Tibial nerve (tissue), 4 donors: ENCODE measurements around the gene RMI2. TPM values are rescaled to one million over a fixed set of nuclear protein-coding genes. Genes with fewer than 3 reads are reported as not detected.

ENCODE experiments used
- DNase-seq, 2 donors: peaks; one replicate each; pipeline ENCODE4 v3.0.0-alpha.2; 2019; ENCODE audit warnings: low spot score in 2 of 2
- H3K27ac ChIP-seq, 4 donors: fragments of 200-600 bp; sonication (generic) in 3 of 4; one replicate each; pipeline ENCODE4 v1.5.1; 2017 to 2019; ENCODE audit warnings: mild to moderate bottlenecking in 1 of 4
- H3K27me3 ChIP-seq, 2 donors: fragments of 200-600 bp; sonication (generic) in 1 of 2; one replicate each; pipeline versions ENCODE4 v1.5.1 to v1.6.0; 2017 to 2019
- H3K36me3 ChIP-seq, 3 donors: fragments of 200-600 bp; sonication (generic); one replicate each; pipeline ENCODE4 v1.5.1; 2018 to 2019
- H3K4me1 ChIP-seq, 4 donors: fragments of 200-600 bp; sonication (generic) in 3 of 4; one replicate each; pipeline ENCODE4 v1.5.1; 2017 to 2019
- H3K4me3 ChIP-seq, 4 donors: fragments of 200-600 bp; sonication (generic) in 3 of 4; one replicate each; pipeline ENCODE4 v1.5.1; 2017 to 2019; ENCODE audit warnings: mild to moderate bottlenecking in 1 of 4, moderate library complexity in 1 of 4
- H3K9me3 ChIP-seq, 4 donors: fragments of 200-600 bp; sonication (generic) in 3 of 4; one replicate each; pipeline ENCODE4 v1.5.1; 2017 to 2019
- CTCF ChIP-seq, 5 experiments: fragments of 200-600 bp in 3 of 5; fragments of 450-650 bp in 2 of 5; sonication (generic) in 3 of 5; IDR thresholded peaks; one replicate each; pipeline ENCODE4 v1.5.1; 2016 to 2019; ENCODE audit warnings: antibody characterized with exemption in 5 of 5, mild to moderate bottlenecking in 3 of 5, moderate library complexity in 2 of 5
- EP300 ChIP-seq, 2 donors: sonication (generic); formaldehyde crosslinking; IDR thresholded peaks; one replicate each; pipeline ENCODE4 v1.6.1; 2017; ENCODE audit warnings: antibody characterized with exemption in 2 of 2, mild to moderate bottlenecking in 1 of 2
- POLR2A ChIP-seq, 2 donors: fragments of 450-650 bp; IDR thresholded peaks; one replicate each; pipeline ENCODE4 v1.6.1; 2017; ENCODE audit warnings: antibody characterized with exemption in 2 of 2, mild to moderate bottlenecking in 2 of 2, moderate library complexity in 2 of 2
- WGBS, 2 donors: methylation state at CpG; one replicate each; pipeline ENCODE4 v1.1.5; 2018; 5-methylcytosine and 5-hydroxymethylcytosine counted together
- total RNA-seq, 4 donors: library from RNA; depleted of rRNA; stranded (reverse); fragments of >200 nt; gene quantifications; one replicate each; pipeline ENCODE4 v1.1.0, GENCODE V29; 2016

The RMI2 gene
- total RNA-seq, 4 donors from 2014 or later = 1.3 to 4.0 (median 2.0) TPM; not detected in 1

GRCh38 chr16:11326084-11326736 is 19.0 kb upstream of the RMI2 start:
- no peaks in the 10 kb centered on the region for H3K36me3 ChIP-seq
- no peaks in the 10 kb centered on the region for H3K27me3 ChIP-seq
- no peaks in the 10 kb centered on the region for H3K9me3 ChIP-seq
- TF ChIP-seq CTCF (IDR thresholded peaks at IDR 0.05) (no peak), POLR2A (IDR thresholded peaks at IDR 0.05) (no peak), EP300 (IDR thresholded peaks at IDR 0.05) (no peak)
- H3K4me1 ChIP-seq = peaks cover 0 to 29% (median 16%) of the 10 kb centered on the region in 4 donors
- WGBS, 2 donors = 79 to 92% methylated on average over 9 of the region's 9 CpGs
- no peak overlapping the region for H3K4me3 ChIP-seq
- DNase-seq = no peak
- H3K27ac ChIP-seq = no peak overlapping the region

DNA sequence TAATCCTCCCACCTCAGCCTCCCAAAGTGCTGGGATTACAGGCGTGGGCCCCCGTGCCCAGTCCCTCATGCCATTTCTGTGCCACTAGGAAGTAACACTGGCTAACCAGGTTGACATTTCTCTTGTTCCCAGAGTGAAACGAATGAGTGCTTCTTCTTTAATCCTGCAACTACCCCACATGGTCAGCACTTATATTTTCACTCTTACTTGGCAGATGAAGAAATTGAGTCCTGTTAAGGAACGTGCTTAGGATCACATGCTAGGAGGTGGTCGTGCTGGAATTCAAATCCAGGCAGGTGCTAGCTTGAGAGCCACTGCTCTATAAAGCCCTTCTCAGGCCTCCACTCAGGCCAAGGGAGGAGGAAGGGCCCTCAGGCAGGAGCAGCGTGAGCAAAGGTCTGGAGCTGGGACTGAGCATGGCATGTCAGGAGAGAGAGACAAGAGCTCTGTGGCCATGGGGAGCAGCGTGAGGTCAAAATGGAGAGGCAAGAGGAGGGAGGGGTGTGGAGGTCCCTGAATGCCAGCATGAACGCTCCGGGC is 18.5 kb upstream of the RMI2 start:
- no peaks in the 10 kb centered on the region for H3K27me3 ChIP-seq
- no peaks in the 10 kb centered on the region for H3K9me3 ChIP-seq
- no peaks in the 10 kb centered on the region for H3K36me3 ChIP-seq
- no peak overlapping the region for H3K27ac ChIP-seq
- TF ChIP-seq POLR2A (IDR thresholded peaks at IDR 0.05) (no peak), EP300 (IDR thresholded peaks at IDR 0.05) (no peak), CTCF (IDR thresholded peaks at IDR 0.05) (no peak)
- 86 to 88% methylated on average over 9 of the region's 9 CpGs for WGBS, 2 donors
- no peak overlapping the region for H3K4me3 ChIP-seq
- peaks cover 0 to 29% (median 16%) of the 10 kb centered on the region in 4 donors for H3K4me1 ChIP-seq
- DNase-seq = no peak

- Histone ChIP-seq H3K4me1 (peaks cover 0 to 29% (median 16%) of the 10 kb centered on the region in 4 donors), H3K27ac (peak overlapping the region in 1 of 4 donors; percentile 40), H3K9me3 (no peaks in the 10 kb centered on the region), H3K4me3 (no peak overlapping the region), H3K36me3 (no peaks in the 10 kb centered on the region), H3K27me3 (no peaks in the 10 kb centered on the region)
- 82 to 86% methylated on average over 23 of the region's 23 CpGs for WGBS, 2 donors
- no peak for DNase-seq
- TF ChIP-seq EP300 (IDR thresholded peaks at IDR 0.05) (no peak), POLR2A (IDR thresholded peaks at IDR 0.05) (no peak), CTCF (IDR thresholded peaks at IDR 0.05) (no peak)
Observed at GRCh38 chr16:11327277-11328171, 17.7 kb upstream of the RMI2 start.

DNA sequence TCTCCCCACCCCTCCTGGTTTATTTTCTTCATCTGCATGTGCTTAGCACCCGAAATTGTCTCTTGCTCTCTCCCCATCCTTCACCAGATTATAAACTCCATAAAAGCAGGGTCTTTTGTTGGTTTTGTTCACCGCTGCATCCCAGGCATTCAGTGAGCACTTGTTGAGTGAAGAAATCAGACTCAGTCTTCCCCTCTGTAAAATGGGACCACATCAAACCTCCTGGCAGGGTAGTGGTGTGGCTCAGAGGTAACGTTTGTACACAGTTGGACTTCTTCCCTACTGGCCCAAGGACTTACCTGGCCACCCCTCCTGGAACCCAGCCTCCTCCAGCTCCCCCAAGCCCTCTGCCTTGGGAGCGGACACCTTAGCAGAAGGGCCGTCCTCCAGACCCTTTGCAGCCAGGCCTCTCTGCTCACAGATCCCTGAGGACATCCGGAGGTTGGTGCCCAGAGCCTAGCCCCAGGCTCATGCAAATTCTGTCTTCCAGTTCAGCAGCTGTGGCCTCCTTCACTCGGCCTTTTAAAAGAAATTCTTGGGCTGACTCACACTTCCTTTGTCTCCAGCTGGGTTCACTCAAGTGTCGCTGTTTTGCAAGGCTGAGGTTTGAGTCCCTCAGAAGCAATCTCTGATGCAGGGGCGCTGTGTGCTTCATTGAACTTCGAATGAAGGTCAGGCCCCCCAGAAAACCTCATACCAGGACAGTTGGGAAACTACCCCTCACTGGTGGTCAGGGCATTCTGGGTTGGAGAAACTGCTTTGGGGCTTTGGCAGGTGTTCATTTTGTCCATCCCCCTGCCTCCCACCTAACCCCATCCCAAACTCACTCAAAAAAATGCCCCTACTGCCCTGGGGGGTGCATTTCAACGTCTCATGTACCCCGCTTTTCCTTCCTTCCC is 16.8 kb upstream of the RMI2 start:
- H3K36me3 ChIP-seq = no peaks in the 10 kb centered on the region
- peak overlapping the region in 2 of 4 donors; percentile 22 to 40 for H3K27ac ChIP-seq
- H3K9me3 ChIP-seq = no peaks in the 10 kb centered on the region

More for the DNA sequence above, 16.8 kb upstream of the RMI2 start:
- peaks cover 0 to 29% (median 16%) of the 10 kb centered on the region in 4 donors for H3K4me1 ChIP-seq
- H3K4me3 ChIP-seq = no peak overlapping the region
- 31 to 34% methylated on average over 12 of the region's 12 CpGs for WGBS, 2 donors
- peak in 1 of 2 donors; percentile 16 for DNase-seq
- no peaks in the 10 kb centered on the region for H3K27me3 ChIP-seq
- TF ChIP-seq POLR2A (IDR thresholded peaks at IDR 0.05) = no peak
- TF ChIP-seq EP300 (IDR thresholded peaks at IDR 0.05) = no peak
- TF ChIP-seq CTCF (IDR thresholded peaks at IDR 0.05) = no peak
